ENCODE measurements around the gene PFKFB3.
A peak's percentile ranks its signal among the peaks of the same experiment; 100 is the strongest.
"Not testable (repeated sequence)": the region's sequence is repeated elsewhere in the genome, so short reads cannot be mapped to it uniquely, and the experiment has no call there.

The PFKFB3 gene

DNA sequence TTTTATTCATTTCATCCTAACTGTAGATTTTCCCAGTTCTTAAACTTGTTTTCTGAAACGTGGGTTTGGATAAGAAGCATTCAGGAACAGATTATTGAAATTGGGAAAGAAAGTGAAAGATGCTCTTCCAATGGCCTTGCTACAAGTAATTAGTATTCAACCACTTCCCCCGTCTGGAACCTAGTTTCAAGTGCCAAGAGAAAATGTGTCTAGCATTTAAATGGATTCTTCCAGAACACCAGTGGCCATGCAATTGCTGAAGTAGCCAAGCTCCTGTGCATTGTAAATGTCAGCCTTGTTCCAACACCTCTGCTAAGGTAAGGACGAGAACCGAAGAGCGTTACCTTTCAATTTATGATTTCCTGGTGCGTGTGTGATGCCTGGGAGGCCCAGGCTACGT lies 68.2 kb downstream of the PFKFB3 start:
- H3K4me1 Mint-ChIP-seq (ENCODE audit: low read depth), result peaks cover 74% of the 10 kb centered on the region
- H3K27me3 Mint-ChIP-seq, result no peaks in the 10 kb centered on the region
- peak overlapping the region; percentile 60 for H3K4me3 Mint-ChIP-seq

DNA sequence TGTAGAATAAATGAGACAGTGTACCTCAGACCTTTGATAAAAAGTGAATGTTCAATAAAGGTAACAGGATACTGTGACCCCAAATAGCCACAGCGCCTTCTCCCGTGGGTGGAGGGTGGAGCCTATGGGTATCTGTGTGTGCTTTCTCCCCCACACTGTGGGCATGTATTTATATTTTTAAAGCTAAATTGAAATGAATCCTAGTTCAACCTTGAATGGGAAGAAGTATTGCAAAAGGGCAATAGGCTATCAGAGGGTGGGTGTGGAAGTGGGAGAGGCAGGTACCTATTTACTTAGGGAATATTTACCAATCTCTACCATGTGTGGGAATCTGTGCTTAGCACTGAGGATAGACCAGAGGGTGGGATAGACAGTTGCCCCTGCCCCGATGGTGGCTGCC lies 68.9 kb downstream of the PFKFB3 start:
- Mint-ChIP-seq H3K27me3 (no peaks in the 10 kb centered on the region), H3K4me3 (peak overlapping the region; percentile 23), H3K36me3 (ENCODE audit: low read depth) (peaks cover 12% of the 10 kb centered on the region), H3K27ac (peak overlapping the region; percentile 95), H3K9me3 (peaks cover 3% of the 10 kb centered on the region), H3K4me1 (ENCODE audit: low read depth) (peaks cover 79% of the 10 kb centered on the region)

More for the DNA sequence above, 68.2 kb downstream of the PFKFB3 start:
- Mint-ChIP-seq H3K27ac (peak overlapping the region; percentile 95), H3K36me3 (ENCODE audit: low read depth) (peaks cover 12% of the 10 kb centered on the region), H3K9me3 (peaks cover 3% of the 10 kb centered on the region)

DNA sequence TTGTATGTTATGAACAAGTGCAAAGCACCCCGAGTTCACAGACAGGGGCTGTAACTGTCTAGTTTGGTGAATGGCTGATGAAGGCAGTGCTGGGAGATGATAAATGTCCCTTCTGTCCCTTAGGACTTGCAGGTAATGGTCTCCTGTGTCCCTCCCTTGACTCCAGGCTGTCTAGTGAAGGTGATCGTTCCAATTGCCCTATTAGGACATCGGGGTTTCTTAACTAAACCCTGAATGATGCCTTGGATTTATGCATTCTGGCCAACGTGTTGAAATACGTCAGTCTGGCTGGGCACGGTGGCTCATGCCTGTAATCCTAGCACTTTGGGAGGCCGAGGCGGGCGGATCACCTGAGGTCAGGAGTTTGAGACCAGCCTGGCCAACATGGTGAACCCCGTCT lies 69.4 kb downstream of the PFKFB3 start:
- Mint-ChIP-seq H3K27me3 (no peaks in the 10 kb centered on the region), H3K4me3 (no peak overlapping the region), H3K9me3 (peaks cover 3% of the 10 kb centered on the region), H3K4me1 (ENCODE audit: low read depth) (peaks cover 78% of the 10 kb centered on the region), H3K36me3 (ENCODE audit: low read depth) (peaks cover 12% of the 10 kb centered on the region), H3K27ac (peak overlapping the region; percentile 95)

DNA sequence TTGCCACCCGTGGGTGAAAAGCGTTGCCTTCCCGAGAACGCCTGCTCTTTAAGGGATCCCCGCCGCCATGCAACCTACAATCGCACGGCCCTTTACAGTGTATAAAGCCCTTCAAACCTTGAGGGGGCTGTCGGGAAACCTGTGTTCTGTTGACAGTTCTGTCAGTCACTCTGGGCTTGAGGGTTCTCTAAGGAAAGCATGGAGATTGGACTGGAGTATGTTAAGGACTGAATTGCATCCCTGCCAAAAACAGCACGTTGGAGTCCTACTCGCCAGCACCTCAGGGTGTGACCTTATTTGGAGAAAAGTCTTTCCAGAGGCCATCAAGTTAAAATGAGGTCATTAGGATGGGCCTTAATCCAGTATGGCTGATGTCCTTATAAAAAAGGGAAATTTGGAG lies 70.6 kb downstream of the PFKFB3 start:
- H3K9me3 Mint-ChIP-seq, result peaks cover 3% of the 10 kb centered on the region
- H3K4me3 Mint-ChIP-seq, result no peak overlapping the region
- H3K36me3 Mint-ChIP-seq (ENCODE audit: low read depth), result peaks cover 15% of the 10 kb centered on the region
- no peak overlapping the region for H3K27ac Mint-ChIP-seq
- no peaks in the 10 kb centered on the region for H3K27me3 Mint-ChIP-seq
- peaks cover 74% of the 10 kb centered on the region for H3K4me1 Mint-ChIP-seq (ENCODE audit: low read depth)

DNA sequence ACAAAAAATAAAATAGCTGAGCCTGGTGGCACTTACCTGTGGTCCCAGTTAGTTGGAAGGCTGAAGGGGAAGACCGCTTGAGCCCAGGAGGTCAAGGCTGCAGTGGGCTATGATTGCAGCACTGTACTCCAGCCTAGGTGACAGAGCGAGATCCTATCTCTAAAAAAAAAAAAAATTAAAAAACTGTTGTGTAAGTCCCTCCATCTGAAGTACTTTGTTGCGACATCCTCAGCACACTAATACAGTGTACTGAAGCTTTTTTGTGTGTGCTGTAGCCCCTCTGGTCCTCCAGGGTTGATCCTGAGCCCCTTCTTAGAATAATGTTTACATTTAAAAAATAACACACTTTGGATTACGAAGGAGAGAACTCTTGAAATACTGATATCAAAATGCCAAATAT lies 71.3 kb downstream of the PFKFB3 start:
- H3K9me3 Mint-ChIP-seq, result peaks cover 3% of the 10 kb centered on the region
- no peak overlapping the region for H3K4me3 Mint-ChIP-seq
- peaks cover 71% of the 10 kb centered on the region for H3K4me1 Mint-ChIP-seq (ENCODE audit: low read depth)
- no peaks in the 10 kb centered on the region for H3K27me3 Mint-ChIP-seq
- H3K36me3 Mint-ChIP-seq (ENCODE audit: low read depth), result peaks cover 15% of the 10 kb centered on the region
- H3K27ac Mint-ChIP-seq, result no peak overlapping the region

DNA sequence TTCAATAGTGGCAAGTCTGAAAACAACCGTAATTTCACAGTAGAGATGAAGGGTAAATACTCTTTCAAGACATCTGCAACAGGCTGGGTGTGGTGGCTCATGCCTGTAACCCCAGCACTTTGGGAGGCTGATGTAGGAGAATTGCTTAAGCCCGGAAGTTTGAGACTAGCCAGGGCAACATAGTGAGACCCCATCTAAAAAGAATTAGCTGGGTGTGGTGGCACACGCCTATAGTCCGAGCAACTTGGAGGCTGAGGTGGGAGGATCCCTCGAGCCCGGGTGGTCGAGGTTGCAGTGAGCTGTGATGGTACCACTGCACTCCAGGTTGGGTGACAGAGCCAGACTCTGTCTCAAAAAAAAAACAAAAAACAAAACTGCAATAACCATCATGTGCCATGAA lies 71.8 kb downstream of the PFKFB3 start:
- no peak overlapping the region for H3K4me3 Mint-ChIP-seq
- peaks cover 3% of the 10 kb centered on the region for H3K9me3 Mint-ChIP-seq
- peaks cover 12% of the 10 kb centered on the region for H3K36me3 Mint-ChIP-seq (ENCODE audit: low read depth)
- peak overlapping the region; percentile 98 for H3K27ac Mint-ChIP-seq
- no peaks in the 10 kb centered on the region for H3K27me3 Mint-ChIP-seq
- peaks cover 67% of the 10 kb centered on the region for H3K4me1 Mint-ChIP-seq (ENCODE audit: low read depth)

DNA sequence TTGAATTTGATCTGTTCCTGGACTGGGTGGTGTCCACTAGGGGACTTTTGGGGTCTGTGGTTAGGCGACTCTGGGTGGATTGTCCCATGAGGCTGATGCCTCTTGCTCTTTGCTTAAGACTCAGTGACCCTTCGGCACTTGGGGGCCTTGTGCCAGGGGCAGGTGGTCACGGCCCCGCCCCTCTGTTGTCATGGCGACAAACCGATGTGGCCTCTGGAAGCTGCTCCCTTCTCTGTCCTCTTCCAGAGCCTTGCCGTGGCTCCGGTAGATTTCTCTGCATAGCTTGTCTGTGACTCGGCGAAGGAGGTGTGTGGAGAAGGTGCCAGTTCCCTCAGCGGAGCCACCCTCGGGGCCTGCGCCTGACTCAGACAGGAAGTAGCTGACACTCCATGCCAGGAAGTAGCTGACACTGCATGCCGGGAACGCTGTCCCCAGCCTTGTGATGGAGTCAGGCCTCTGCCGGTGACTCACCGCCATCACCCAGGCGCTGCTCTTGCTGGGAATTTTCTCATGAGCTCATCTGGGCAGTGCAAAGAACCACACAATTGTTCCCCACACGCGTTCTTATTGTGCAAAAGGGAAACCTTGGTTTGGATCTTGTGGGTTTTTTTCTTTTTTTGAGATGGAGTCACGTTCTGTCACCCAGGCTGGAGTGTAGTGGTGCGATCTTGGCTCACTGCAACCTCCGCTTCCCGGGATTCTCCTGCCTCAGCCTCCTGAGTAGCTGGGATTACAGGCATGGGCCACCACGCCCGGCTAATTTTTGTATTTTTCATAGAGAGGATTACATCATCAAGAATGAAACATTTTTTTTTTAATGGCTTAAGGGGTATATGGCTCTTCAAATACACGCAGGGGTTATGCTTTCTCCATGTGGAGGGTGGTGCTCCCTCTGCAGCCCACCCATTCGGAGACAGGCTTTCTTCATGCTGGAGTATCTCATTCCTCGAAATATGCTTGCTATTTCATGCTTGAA lies 72.6 kb downstream of the PFKFB3 start:
- H3K27ac Mint-ChIP-seq, result peak overlapping the region; percentile 98
- H3K9me3 Mint-ChIP-seq, result peaks cover 3% of the 10 kb centered on the region
- peaks cover 59% of the 10 kb centered on the region for H3K4me1 Mint-ChIP-seq (ENCODE audit: low read depth)
- no peaks in the 10 kb centered on the region for H3K27me3 Mint-ChIP-seq
- peak overlapping the region; percentile 80 for H3K4me3 Mint-ChIP-seq
- H3K36me3 Mint-ChIP-seq (ENCODE audit: low read depth), result peaks cover 11% of the 10 kb centered on the region

DNA sequence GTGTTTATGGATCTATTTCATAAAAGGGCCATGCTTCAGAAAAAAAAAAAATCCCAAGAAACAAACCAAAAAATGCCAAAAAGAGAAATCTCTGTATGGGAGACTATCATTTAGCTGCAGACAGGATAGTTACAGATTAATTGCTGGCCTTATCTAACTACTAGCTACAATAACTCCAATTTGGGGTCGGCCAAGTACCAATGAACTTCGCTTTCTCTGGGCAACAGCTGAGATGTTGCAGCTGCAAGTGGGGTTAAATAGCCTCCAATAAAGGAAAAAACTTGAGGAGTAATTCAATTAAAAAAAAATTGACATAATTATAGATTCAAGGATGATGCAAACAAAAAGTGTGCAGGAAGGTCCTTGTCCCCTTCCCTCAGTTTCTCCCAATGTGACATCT lies 73.6 kb downstream of the PFKFB3 start:
- Mint-ChIP-seq H3K9me3 (no peaks in the 10 kb centered on the region), H3K4me1 (ENCODE audit: low read depth) (peaks cover 48% of the 10 kb centered on the region), H3K27ac (no peak overlapping the region), H3K4me3 (no peak overlapping the region), H3K36me3 (ENCODE audit: low read depth) (peaks cover 7% of the 10 kb centered on the region), H3K27me3 (no peaks in the 10 kb centered on the region)

DNA sequence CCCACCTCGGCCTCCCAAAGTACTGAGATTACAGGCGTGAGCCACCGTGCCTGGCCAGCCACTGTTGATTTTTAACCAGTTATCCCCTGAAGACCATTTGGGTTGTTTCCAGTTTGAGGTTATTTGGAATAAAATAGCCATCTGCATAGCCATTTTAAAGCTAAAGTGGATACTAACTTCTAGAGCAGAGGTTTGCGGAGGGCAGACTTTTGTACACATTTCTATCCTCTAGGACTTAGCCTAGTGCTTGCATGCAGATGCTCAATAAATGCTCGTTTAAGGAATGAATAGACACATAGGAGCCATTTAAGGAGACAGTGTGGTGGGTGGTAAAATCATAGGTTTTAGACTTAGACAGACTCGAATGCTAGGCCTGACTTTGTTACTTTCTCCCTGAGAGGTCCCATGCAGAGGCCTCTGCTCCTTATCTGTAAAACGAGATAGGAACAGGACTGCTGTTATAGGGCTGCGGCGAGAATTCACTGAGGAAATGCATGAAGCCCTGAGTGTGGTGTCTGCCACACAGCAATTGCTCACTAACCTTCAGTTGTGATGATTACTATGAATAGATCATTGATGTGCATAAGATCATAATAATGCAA lies 75.9 kb downstream of the PFKFB3 start:
- Mint-ChIP-seq H3K27ac (no peak overlapping the region), H3K27me3 (no peaks in the 10 kb centered on the region), H3K4me1 (ENCODE audit: low read depth) (peaks cover 36% of the 10 kb centered on the region), H3K4me3 (no peak overlapping the region), H3K9me3 (no peaks in the 10 kb centered on the region), H3K36me3 (ENCODE audit: low read depth) (peaks cover 7% of the 10 kb centered on the region)

DNA sequence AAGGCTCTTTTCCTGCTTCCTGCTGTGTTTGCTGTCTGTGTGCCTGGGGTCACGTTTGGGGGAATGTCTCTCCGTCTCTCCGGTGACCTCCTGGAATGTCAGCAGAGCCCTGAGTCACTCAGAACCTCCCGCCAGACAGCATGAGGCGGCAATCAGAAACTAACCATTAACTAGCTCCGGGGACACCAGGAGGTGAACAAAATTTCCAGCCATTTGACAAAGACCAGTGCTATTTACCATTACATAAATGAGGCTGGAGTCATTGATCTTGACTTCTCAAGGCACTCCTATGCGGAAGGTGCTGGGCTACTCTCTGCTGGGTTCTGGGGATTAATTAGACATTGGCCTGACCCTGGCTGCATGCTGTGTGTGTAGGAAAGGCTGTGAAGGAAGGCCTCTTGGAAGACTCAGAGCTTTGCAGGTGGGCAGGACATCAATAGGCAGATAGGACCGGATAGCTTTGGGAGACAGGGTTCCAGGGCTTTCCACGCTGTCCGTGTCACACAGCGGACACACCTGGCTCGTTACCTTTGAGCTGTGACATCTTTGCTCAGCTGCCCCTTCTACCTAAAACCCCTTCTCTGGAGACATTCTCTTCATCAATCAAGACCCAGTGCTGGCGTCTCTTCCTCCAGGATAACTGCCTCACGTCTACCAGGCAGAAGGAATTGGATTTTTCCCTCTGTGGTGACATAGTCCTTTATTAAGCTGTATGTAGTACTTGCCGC lies 77.0 kb downstream of the PFKFB3 start:
- Mint-ChIP-seq H3K4me1 (ENCODE audit: low read depth) (peaks cover 29% of the 10 kb centered on the region), H3K36me3 (ENCODE audit: low read depth) (peaks cover 7% of the 10 kb centered on the region), H3K4me3 (no peak overlapping the region), H3K27me3 (no peaks in the 10 kb centered on the region), H3K9me3 (no peaks in the 10 kb centered on the region), H3K27ac (no peak overlapping the region)

DNA sequence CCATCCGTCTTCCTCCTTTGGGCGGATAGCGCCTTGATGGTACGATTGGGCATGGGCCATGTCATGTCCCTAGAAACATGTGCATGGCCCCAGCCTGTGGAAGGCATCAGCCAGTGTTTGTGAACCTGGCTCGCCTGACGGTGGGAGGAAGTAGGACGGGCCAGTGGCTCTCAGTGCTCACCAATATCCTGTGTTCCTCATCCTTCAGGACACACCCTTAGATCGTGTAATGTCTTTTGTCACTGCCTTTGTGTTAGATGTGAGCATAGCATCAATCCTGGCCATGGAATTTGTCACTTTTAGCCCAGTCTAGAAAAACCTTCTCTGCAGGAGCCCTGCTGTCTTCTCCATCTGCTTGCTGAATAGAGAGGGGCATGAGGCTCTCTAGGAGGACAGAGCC lies 77.6 kb downstream of the PFKFB3 start:
- Mint-ChIP-seq H3K36me3 (ENCODE audit: low read depth) (peaks cover 3% of the 10 kb centered on the region), H3K9me3 (no peaks in the 10 kb centered on the region), H3K27ac (no peak overlapping the region), H3K27me3 (no peaks in the 10 kb centered on the region), H3K4me3 (no peak overlapping the region), H3K4me1 (ENCODE audit: low read depth) (peaks cover 23% of the 10 kb centered on the region)

DNA sequence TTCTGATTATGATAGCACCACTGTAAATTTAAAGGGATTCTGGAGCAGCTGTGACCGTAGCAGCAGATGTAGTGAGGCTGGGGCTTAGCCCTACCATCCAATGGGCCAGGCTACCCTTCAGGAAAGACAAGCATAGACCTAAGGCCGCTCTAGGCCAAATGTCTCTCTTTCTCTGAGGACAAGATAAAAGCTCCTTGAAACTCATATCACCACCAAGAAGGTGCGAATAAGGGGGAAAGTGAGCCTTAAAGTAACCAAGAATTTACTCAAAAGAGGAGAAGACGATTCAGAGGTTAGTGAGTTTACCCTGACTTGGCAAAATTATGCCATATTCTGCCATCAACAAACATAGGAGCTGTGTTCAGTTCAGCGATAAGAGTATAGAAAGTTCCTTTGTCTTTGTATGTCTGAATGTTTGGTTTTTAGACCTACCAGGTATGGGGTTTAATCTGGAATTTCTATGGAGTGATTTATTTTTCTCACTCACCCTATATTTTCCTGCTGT lies 79.8 kb downstream of the PFKFB3 start:
- Mint-ChIP-seq H3K9me3 (no peaks in the 10 kb centered on the region), H3K36me3 (ENCODE audit: low read depth) (peaks cover 2% of the 10 kb centered on the region), H3K4me1 (ENCODE audit: low read depth) (peaks cover 2% of the 10 kb centered on the region), H3K27me3 (no peaks in the 10 kb centered on the region), H3K27ac (no peak overlapping the region), H3K4me3 (no peak overlapping the region)

DNA sequence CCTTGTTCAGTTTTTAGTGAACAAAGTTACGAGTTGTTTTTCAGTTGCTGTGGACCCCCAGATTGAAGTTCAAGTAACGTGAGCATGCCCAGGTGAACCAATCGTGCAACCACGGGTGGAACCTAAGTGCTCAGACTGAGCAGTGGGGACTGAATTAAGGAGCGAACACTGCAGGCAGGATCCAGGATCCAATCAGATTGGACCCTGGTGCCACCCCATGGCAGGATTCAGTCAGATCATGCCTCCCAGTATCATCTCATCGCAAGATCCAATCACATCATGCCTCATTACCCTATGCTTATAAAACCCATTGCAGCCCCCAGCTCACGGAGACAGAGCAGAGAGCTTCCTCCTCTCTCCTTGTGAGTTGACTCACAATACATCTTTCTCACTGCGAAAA lies 80.9 kb downstream of the PFKFB3 start:
- no peak overlapping the region for H3K4me3 Mint-ChIP-seq
- no peaks in the 10 kb centered on the region for H3K4me1 Mint-ChIP-seq (ENCODE audit: low read depth)
- no peaks in the 10 kb centered on the region for H3K36me3 Mint-ChIP-seq (ENCODE audit: low read depth)
- no peak overlapping the region for H3K27ac Mint-ChIP-seq
- no peaks in the 10 kb centered on the region for H3K9me3 Mint-ChIP-seq
- no peaks in the 10 kb centered on the region for H3K27me3 Mint-ChIP-seq

DNA sequence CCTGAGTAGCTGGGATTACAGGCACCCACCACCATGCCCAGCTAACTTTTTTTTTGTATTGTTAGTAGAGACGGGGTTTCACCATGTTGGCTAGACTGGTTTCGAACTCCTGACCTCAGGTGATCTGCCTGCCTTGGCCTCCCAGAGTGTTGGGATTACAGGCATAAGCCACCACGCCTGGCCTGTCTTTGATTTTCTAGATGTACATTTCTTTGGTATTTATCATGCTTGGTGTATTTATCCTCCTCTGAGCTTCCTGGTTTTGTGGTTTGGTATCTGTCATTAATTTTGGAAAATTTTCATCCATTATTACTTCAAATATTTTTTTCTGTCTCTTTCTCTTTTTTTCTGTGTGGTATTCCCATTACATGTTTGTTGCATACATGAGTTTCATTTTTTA lies 87.9 kb downstream of the PFKFB3 start:
- not testable (repeated sequence) for H3K9me3 Mint-ChIP-seq; H3K36me3 Mint-ChIP-seq (ENCODE audit: low read depth); H3K4me3 Mint-ChIP-seq; H3K27ac Mint-ChIP-seq; H3K27me3 Mint-ChIP-seq
- peaks cover 40% of the 10 kb centered on the region for H3K4me1 Mint-ChIP-seq (ENCODE audit: low read depth)

DNA sequence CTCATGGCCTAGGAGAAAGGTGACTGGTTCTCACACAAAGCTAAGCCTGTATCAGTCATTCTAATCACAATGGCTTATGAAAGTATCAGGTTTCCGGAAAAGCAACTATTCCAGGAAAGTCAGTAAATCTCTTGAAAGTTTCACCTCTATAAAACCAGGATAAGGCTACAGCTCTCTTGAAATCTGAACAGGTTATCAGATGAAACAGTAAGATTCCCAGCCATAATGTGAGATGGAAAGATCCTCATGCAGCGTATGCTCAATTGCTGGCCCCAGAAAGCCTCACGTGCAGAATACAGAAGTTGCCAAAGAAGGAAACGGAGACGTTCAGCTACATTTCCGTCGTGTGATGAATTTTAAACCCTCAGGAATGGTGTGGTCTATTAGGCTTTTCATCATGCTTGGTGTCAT lies 90.0 kb downstream of the PFKFB3 start:
- H3K27ac Mint-ChIP-seq, result no peak overlapping the region
- no peak overlapping the region for H3K4me3 Mint-ChIP-seq
- no peaks in the 10 kb centered on the region for H3K27me3 Mint-ChIP-seq
- peaks cover 7% of the 10 kb centered on the region for H3K9me3 Mint-ChIP-seq
- H3K36me3 Mint-ChIP-seq (ENCODE audit: low read depth), result peaks cover 8% of the 10 kb centered on the region
- H3K4me1 Mint-ChIP-seq (ENCODE audit: low read depth), result peaks cover 55% of the 10 kb centered on the region
